GM12872 (cell line): ENCODE measurements around the gene LPCAT2.

Source experiments
- TF ChIP-seq, protein P1 (sequence below): IDR thresholded peaks from 3 replicates; pipeline ENCODE4 v1.5.1; 2011; ENCODE audit warnings: low read depth, mild to moderate bottlenecking, low read length, moderate library complexity; ENCODE audit not compliant: insufficient read depth

Gene LPCAT2

GRCh38 chr16:55477736-55478135 is 31.1 kb upstream of the LPCAT2 start:
- TF ChIP-seq, protein P1, sequence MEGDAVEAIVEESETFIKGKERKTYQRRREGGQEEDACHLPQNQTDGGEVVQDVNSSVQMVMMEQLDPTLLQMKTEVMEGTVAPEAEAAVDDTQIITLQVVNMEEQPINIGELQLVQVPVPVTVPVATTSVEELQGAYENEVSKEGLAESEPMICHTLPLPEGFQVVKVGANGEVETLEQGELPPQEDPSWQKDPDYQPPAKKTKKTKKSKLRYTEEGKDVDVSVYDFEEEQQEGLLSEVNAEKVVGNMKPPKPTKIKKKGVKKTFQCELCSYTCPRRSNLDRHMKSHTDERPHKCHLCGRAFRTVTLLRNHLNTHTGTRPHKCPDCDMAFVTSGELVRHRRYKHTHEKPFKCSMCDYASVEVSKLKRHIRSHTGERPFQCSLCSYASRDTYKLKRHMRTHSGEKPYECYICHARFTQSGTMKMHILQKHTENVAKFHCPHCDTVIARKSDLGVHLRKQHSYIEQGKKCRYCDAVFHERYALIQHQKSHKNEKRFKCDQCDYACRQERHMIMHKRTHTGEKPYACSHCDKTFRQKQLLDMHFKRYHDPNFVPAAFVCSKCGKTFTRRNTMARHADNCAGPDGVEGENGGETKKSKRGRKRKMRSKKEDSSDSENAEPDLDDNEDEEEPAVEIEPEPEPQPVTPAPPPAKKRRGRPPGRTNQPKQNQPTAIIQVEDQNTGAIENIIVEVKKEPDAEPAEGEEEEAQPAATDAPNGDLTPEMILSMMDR = no peak

GRCh38 chr16:55478827-55479429 is 29.9 kb upstream of the LPCAT2 start, which contains the start of gene MMP2:
TSS of gene MMP2 (plus strand) at chr16:55479198. CDS start at chr16:55479480, 282 bp downstream.
- TF ChIP-seq, protein P1 = no peak

DNA sequence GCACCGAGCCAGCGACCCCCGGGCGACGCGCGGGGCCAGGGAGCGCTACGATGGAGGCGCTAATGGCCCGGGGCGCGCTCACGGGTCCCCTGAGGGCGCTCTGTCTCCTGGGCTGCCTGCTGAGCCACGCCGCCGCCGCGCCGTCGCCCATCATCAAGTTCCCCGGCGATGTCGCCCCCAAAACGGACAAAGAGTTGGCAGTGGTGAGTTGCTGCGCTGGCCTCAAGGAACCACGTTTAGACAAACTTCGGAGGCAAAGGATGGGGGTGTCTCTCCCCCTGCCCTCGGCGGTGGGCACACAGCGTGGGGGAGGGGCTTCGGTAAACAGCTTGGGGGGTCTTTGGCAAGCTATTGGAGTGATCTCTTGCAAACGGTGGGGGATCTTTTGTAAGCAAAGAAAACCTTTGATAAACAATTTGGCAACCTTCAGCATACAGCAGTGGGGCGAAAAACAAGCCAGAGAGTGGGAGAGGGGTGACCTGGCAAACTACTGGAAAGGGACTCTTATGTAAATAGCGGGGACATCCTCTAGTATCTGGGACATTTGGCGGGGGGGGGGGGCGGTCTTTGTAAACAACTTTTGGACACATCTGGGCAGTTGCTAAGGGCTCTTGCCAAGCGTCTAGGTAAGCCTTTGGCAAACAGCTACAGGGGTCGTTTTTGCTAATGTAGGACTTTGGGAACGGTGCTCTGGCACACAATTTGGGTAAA is 29.3 kb upstream of the LPCAT2 start:
- TF ChIP-seq, protein P1 = no peak

GRCh38 chr16:55480228-55480655 is 28.6 kb upstream of the LPCAT2 start:
- TF ChIP-seq, protein P1 = no peak

GRCh38 chr16:55481023-55481422 is 27.8 kb upstream of the LPCAT2 start:
- TF ChIP-seq, protein P1 = no peak

GRCh38 chr16:55482056-55482455 is 26.8 kb upstream of the LPCAT2 start:
- TF ChIP-seq, protein P1 = no peak

GRCh38 chr16:55487048-55487803 is 21.6 kb upstream of the LPCAT2 start:
- TF ChIP-seq, protein P1 = no peak
